SIG-M5 treated with dmso at 0.1 percent for 504 hours (cell line): ENCODE results near the gene ITGA8.
A peak's percentile ranks its signal among the peaks of the same experiment; 100 is the strongest.
"Not testable (repeated sequence)": the region's sequence is repeated elsewhere in the genome, so short reads cannot be mapped to it uniquely, and the experiment has no call there.

Experiments used
- DNase-seq: peaks from one replicate; lab custom pipeline; 2025; ENCODE audit not compliant: unreplicated experiment; lab: John Stamatoyannopoulos, UW

ITGA8 gene

DNA sequence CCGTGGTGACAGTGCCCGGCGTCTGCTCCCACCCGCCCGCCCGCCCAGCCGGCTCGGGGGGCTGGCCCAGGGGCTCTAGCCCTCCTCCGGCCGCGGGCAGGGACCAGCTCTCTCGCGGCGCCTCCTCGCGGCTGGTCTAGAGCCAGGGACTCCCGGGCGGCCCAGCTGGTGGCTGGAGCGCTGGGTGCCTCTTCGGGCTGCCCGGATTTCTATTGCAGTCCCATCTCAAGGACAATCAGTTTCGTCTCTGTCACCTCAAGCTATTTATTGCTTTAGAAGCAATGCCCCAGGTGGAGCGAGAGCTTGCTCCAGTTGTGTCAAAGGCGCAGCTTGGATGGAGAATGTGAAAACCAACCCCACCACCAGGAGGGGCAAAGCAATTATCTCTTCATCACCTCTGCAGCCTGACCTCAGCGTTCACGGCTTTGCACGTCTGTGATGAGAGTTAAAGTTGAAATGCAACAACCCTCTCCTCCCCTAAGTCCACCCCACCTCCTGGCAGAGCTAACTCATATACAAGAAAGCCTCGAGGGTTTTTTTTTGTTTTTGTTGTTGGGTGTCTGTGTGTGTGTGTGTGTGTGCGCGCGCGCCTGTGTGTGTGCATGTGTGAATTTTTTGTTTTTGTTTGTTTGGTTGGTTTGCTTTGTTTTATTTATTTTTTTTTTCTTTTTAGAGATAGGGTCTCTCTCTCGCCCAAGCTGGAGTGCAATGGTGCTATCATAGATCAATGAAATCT is at the start of gene ITGA8:
Gene ITGA8, minus strand, starts transcription at position 24 of the 736 bp plus-strand sequence. CDS start 151 bp downstream, outside the sequence.
- DNase-seq: no peak

DNA sequence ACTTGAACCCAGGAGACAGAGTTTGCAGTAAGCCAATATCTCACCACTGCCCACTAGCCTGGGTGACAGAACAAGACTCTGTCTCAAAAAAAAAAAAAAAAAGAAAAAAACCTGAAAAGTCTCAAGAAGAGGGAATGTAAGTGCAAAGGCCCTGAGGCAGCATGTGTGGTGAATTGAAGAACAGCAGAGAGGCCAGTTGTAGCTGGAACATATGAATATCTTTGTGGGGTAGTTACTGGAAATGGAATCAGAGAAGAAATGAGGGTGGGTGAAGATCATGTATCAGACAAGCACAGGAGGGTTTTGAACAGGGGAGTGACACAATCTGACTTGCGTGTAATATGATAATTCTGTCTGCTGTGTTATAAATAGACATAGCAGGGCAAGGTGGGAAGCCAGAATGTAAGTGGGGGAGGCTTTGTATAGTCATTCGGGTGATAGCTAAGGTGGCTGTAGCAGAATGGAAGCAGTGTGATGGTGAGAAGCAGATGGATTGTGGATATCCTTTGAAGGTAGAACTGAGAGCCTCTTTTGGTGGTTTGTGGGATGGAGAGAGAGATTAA is 45.3 kb upstream of the ITGA8 start:
- DNase-seq: no peak

DNA sequence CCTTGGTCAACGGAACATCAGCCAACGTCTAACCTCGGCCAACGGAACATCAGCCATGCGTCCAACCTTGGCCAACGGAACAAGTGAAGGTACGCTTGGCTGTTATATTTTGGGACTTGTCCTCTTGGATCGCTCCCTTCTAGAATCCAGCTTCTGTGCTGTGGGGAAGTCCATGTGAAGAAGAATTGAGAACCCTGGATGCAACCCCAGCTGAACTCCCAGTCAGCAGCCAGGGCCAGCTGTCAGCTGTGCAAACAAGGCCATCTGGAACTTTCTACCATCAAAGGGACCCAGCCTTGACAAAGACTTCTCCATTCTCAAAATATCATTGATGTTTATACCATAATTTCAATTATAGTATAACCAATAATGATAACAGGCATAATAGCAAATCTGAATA is 43.3 kb upstream of the ITGA8 start:
- DNase-seq: no peak

GRCh38 chr10:15762239-15762638 is 42.5 kb upstream of the ITGA8 start:
- DNase-seq: not testable (repeated sequence)

DNA sequence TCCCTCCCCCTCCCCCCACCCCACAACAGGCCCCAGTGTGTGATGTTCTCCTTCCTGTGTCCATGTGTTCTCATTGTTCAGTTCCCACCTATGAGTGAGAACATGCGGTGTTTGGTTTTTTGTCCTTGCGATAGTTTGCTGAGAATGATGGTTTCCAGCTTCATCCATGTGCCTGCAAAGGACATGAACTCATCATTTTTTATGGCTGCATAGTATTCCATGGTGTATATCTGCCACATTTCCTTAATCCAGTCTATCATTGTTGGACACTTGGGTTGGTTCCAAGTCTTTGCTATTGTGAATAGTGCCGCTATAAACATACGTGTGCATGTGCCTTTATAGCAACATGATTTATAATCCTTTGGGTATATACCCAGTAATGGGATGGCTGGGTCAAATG is 41.5 kb upstream of the ITGA8 start:
- DNase-seq: not testable (repeated sequence)

GRCh38 chr10:15760681-15761080 is 41.0 kb upstream of the ITGA8 start:
- DNase-seq: no peak

DNA sequence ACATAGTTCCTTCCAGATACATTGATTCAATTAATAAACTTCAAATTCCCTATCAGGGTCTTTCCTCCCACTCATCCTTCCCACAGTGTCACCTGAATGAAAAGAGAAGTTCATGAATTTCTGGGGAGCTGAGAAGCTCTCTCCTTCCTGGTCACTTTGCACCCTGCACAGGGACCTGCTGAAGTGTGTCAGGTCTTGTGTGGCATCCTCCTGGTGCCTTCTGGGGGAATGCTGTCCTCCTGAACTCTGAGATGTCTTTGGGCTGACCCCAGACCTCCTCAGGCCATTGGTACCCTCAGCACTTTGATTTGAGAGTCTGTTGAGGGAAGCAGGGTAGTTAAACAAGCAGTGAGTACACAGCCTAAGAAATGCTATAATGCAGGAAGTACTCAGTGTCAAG is 39.5 kb upstream of the ITGA8 start:
- DNase-seq: no peak

DNA sequence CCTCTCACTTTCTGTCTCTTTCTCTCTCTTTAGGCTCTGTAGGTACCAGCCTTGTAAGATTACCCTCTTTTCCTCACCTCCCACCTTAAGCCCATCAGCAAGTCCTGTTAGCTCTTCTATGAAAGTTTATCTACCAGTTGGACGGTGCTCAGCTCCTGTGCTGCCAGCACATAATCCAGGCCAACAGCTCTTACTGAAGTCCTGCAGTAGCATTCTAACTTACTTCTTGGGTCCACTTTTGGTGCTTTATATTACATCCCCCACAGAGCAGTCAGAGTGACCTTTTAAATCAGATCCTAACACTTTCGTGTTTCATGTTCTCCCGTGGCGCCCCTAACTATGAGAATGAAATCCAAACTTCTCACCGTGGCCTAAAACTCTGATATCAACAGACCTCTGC is 38.9 kb upstream of the ITGA8 start:
- no peak for DNase-seq

DNA sequence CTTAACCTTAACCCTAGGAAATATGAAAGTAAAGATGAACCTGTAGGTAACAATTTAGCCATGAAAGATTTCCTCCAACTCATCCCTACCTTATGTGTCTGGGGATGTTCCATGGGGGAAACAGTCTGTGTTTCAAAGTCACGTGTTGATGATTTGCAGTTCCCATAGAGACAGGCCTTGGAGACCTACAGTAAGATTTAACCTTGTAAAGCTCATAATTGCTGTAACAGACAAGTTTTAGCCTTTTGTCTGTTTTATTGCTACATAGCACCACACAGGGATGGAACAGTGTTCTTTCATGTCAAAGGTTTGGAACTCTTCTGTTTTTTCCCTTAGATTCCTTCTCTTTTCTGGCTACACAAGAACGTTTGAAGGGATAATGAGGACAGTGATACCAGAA is 35.2 kb upstream of the ITGA8 start:
- DNase-seq: no peak

DNA sequence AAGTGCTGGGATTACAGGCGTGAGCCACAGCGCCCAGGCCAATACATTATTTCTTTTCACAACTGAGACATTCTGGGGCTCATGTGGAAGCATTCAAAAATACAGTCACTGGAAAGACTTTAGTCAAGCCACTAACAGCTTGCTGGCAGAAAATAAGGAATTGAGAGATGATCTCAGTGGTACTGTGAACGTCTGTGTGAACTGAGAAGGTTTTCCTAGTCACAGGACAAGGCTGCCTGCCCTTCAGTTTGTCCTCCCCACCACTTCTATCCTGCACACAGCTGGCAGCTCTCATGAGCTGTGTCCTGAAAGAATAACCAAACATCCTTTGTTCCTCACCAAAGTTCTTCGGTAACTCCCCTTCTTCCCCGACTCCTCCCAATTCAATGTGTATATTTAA is 31.3 kb upstream of the ITGA8 start:
- DNase-seq: no peak

DNA sequence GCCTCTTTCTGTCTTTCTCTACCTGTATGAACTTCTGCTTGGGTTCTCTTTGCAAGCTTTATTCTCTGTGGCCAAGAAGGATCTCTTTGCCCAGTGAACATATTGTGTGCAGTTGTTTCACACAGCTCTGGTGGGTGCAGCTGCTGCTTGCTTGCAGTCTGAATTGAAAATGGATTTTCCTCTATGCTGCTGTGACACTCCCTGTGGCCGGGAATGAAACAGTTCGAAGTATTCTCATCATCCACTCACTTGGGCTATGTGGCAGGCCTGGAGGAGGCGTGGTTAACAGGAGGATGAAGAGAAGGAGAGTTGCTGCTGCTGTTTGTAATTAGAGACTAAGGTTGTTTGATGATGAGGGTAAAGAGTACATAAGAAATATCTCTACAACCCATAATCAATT is 28.4 kb upstream of the ITGA8 start:
- DNase-seq: no peak

DNA sequence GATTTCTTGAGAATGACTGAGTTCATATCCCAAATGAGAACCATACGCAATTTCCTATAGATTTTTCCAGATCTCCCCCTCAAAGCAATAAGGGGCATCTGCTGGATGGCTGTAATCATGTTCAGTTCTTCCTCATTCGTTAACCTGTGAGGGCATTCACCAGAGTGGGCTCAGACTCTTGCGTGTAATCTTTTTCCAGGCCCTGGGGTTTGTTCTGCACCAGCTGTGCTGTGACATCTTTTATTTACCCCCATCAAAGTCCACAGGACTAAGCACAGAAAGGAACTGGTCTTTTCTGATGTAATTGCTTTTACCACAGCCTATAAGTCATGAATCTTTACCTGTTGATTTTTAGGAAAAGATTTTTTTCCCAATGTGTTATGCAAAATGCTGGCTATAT is 27.9 kb upstream of the ITGA8 start:
- DNase-seq: no peak

DNA sequence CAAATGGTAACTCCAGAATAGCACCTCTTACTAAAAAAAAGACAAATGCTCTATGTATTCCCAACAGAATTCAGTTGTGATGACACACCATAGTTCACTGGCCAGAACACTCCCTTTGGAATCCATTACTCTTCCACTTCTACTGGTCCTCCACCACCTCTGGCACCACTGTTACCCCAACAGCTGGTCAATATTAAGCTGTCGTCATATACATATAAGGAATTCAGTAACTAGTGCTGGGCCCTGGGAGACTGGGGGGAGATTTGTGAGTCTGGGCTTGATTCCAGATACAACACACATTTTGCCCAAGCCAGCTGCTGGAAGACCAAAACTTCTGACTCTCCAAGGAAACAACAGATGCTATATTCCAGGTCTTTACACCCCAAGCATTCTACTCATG is 26.0 kb upstream of the ITGA8 start:
- DNase-seq: no peak

DNA sequence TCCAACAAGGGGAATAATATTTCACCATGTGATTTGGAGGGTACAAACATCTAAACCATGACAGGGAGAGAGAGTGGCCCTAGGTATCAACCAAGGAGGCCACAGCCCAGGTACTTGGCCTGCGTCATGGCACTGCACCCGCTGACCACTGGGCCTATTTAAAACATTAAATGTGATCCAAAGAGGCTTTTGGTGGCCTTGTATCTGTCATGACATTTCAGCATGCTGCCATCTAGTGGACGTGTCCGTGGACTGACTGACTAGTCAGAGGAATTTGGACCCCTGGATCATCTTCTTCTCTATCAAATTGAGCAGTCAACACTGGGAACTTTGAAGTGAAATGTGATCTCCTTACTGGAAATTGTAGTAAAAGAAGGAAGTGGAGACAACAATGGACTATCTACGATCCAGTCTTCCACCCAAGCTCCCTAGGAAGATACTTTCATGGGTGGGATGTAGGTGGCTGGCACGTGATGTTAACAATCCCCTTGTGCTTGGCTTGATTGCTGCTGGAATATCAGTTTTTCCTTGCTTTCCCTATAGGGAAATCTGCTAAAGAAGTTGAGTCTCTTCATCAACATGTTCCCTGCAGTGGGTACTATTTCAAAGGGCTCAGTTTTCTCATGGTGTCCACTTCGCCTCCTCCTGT is 24.6 kb upstream of the ITGA8 start:
- peak; percentile 25 for DNase-seq

DNA sequence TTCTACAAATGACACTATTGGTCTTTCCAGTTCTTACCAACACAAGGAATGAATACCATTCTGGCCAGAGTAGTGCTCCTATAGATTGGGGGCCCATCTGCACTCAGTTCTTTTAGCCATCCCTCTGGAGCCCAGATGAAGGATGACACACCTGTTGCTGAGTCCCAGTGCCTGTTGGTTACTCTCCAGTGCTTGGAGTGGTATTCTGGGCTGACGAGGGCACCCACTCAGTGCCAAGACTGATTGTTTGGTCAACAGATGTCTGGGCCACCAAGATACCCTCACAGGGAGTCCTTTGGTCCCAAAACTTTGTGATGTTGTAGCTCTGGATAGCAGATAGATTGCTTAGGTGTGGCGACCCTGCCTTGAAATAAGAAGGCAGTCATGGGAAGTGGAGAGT is 23.7 kb upstream of the ITGA8 start:
- DNase-seq: no peak

DNA sequence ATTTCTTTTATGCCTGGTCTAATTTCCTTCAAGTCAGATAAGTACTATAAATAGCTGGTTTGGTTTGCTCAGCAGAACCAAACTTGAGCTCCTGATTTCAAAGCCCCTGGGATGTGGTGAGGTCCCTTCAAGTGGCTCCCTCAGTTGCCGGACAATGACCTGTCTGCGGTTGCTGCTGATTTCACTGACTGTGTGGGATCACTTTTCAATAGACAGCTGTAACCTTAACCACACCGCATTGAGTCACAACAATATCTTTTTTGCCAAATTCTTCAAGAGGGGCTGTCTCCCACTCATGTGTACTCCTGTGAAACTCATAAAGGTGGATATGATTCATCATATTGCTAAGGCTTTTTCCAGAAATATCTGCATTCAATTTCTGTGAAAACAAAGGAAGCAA is 23.1 kb upstream of the ITGA8 start:
- no peak for DNase-seq

- DNase-seq: no peak
Measured at GRCh38 chr10:15742102-15742501, 22.4 kb upstream of the ITGA8 start.

- no peak for DNase-seq
Measured at GRCh38 chr10:15741581-15741980, 21.9 kb upstream of the ITGA8 start.

DNA sequence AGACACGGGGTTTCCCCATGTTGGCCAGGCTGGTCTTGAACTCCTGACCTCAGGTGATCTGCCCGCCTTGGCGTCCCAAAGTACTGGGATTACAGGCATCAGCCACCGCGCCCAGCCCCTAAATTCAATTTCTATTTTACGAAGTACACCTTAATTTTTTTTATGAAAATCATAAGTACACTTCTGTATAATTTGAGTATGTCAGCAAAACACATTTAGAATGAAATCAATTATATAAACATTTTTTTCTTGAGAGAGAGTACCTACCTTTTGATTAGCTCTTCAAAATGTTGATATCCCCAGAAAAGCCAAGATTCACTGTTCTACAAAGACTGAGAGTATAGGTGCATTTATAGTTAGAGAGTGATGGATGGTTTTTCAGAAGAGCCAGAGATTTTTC is 20.5 kb upstream of the ITGA8 start:
- DNase-seq: no peak

DNA sequence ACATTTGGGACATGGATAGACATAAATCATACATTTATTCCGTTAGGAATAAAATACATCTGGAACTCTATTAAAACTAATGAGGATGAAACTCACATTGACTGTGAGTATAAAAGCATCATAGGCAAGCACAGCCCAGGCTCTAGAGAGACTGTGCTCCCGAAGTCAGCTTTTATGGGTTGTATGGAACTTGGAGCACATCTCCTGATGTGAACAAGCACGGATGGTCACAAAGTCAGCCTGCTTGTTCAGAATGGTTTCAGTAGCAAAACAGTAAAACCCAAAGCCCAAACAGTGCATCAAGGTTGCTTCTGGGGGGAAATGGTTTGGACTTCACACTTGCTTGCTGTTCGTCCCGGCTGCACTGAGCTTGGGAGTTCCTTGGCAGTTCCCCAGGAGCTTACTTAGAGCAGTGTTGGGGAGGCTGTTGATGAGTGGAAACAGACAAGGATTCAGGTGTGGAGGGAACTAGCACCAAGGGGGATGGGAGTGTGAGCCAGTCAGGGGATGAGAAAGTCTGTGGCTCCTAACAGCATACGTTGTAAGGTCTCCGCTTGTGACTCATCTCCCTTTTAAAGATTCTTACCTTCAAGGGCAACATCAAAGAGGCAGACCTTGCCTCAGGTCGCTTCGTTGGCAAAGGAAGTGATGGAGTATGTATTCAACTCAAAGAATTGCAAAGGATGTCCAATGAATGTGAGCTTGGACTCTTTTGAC is 19.7 kb upstream of the ITGA8 start:
- no peak for DNase-seq

- DNase-seq: no peak
Measured at GRCh38 chr10:15738270-15738925, 18.7 kb upstream of the ITGA8 start.
